Kidney epithelial cell (primary cell): ENCODE results near the gene NPR2. TPM values are rescaled to one million over a fixed set of nuclear protein-coding genes. Genes with fewer than 3 reads are reported as not detected.

Experiments
- DNase-seq: peaks from one replicate; pipeline ENCODE4 v3.0.0-alpha.2; 2010; ENCODE audit warnings: low read depth
- H3K27me3 ChIP-seq: 2 replicates; pipeline ENCODE4 v1.6.0; 2011; ENCODE audit warnings: low read length; ENCODE audit not compliant: control insufficient read depth, insufficient read depth
- H3K36me3 ChIP-seq: 2 replicates; pipeline ENCODE4 v1.5.1; 2011; ENCODE audit warnings: low read length; ENCODE audit not compliant: control insufficient read depth, insufficient read depth
- H3K4me3 ChIP-seq: 2 replicates; pipeline ENCODE4 v1.5.1; 2011; ENCODE audit warnings: low read depth, mild to moderate bottlenecking, control low read depth, low read length
- CTCF ChIP-seq: IDR thresholded peaks from 2 replicates; pipeline ENCODE4 v1.5.1; 2011; ENCODE audit warnings: mild to moderate bottlenecking, moderate library complexity, low read length, control low read depth, inconsistent platforms; ENCODE audit not compliant: insufficient read depth, poor library complexity, severe bottlenecking
- total RNA-seq: library from RNA; depleted of rRNA; stranded (reverse); fragments of >200 nt; gene quantifications from 2 replicates; pipeline ENCODE4 v1.2.3, GENCODE V29; 2015

Gene NPR2
- total RNA-seq, 1 donor from 2014 or later: 35.9 TPM

GRCh38 chr9:35797311-35798109, 6.1 kb downstream of the NPR2 start:
- no peak for TF ChIP-seq CTCF
- H3K36me3 ChIP-seq: no peaks in the 10 kb centered on the region
- H3K4me3 ChIP-seq: no peak overlapping the region
- no peaks in the 10 kb centered on the region for H3K27me3 ChIP-seq
- no peak for DNase-seq

- TF ChIP-seq CTCF: no peak
- no peaks in the 10 kb centered on the region for H3K36me3 ChIP-seq
- H3K4me3 ChIP-seq: no peak overlapping the region
- peak; percentile 88 for DNase-seq
- H3K27me3 ChIP-seq: no peaks in the 10 kb centered on the region
These were observed 7.4 kb downstream of the NPR2 start for GRCh38 chr9:35798658-35799374.

GRCh38 chr9:35800530-35800929, 9.1 kb downstream of the NPR2 start:
- H3K27me3 ChIP-seq: no peaks in the 10 kb centered on the region
- H3K36me3 ChIP-seq: no peaks in the 10 kb centered on the region
- TF ChIP-seq CTCF: no peak
- H3K4me3 ChIP-seq: no peak overlapping the region
- no peak for DNase-seq

- DNase-seq: no peak
- Histone ChIP-seq H3K36me3 (no peaks in the 10 kb centered on the region), H3K4me3 (no peak overlapping the region), H3K27me3 (no peaks in the 10 kb centered on the region)
- no peak for TF ChIP-seq CTCF
These were observed 10.1 kb downstream of the NPR2 start for GRCh38 chr9:35801328-35802128.

GRCh38 chr9:35806101-35806500, 14.7 kb downstream of the NPR2 start:
- DNase-seq: no peak
- Histone ChIP-seq H3K27me3 (no peaks in the 10 kb centered on the region), H3K4me3 (no peak overlapping the region), H3K36me3 (no peaks in the 10 kb centered on the region)
- no peak for TF ChIP-seq CTCF
